Breast epithelium (tissue), 3 donors: ENCODE results near the gene SERPINB6.

ENCODE experiments used
- POLR2A ChIP-seq: fragments of 450-650 bp; IDR thresholded peaks from one replicate; pipeline ENCODE4 v1.6.1; 2016; ENCODE audit warnings: antibody characterized with exemption, mild to moderate bottlenecking, moderate library complexity
- TF ChIP-seq, protein P1 (sequence below), 3 donors: fragments of 450-650 bp; IDR thresholded peaks; one replicate each; pipeline ENCODE4 v1.5.1; 2016 to 2017; ENCODE audit warnings: antibody characterized with exemption in 3 of 3, mild to moderate bottlenecking in 3 of 3, moderate library complexity in 3 of 3

DNA sequence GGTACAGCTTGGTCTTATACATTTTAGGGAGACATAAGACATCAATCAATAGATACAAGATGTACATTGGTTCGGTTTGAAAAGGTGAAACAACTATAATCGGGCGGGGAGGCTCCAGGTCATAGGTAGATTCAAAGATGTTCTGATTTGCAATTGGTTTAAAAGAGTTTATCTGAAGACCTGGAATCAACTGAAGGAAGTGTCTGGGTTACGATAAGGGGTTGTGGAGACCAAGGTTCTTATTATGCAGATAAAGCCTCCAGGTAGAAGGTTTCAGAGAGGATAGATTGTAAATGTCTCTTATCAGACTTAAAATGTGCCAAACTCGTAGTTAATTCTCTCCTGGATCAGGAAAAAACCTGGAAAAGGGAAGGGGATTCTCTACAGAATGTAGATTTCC is 5.9 kb upstream of the SERPINB6 start:
- TF ChIP-seq, protein P1, sequence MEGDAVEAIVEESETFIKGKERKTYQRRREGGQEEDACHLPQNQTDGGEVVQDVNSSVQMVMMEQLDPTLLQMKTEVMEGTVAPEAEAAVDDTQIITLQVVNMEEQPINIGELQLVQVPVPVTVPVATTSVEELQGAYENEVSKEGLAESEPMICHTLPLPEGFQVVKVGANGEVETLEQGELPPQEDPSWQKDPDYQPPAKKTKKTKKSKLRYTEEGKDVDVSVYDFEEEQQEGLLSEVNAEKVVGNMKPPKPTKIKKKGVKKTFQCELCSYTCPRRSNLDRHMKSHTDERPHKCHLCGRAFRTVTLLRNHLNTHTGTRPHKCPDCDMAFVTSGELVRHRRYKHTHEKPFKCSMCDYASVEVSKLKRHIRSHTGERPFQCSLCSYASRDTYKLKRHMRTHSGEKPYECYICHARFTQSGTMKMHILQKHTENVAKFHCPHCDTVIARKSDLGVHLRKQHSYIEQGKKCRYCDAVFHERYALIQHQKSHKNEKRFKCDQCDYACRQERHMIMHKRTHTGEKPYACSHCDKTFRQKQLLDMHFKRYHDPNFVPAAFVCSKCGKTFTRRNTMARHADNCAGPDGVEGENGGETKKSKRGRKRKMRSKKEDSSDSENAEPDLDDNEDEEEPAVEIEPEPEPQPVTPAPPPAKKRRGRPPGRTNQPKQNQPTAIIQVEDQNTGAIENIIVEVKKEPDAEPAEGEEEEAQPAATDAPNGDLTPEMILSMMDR (IDR thresholded peaks at IDR 0.05) = no peak
- TF ChIP-seq POLR2A = no peak
